Measurements from ENCODE around the gene PDK1.

PDK1 gene

DNA sequence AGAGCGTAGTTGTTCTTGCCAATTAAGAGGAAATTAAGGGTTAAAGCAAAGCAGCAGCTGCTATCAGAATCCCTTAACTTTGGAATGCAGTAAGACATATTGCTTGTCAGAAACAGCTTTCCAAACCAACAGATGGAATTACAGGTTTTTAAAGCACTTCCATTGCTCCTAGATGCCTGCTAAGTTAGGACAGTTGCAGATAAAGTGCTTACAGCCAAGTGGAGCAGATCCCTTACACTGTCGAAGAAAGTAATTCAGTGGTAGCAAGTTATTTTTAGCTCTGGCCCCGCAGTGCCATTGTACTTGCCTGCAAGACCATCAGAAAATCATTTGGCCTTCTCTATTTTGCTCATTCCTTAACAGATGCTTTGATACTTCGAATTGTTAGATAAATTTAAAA is 5.4 kb downstream of the PDK1 start:
- DNase-seq = no peak
- intact Hi-C loops (cut with DNase I; ENCODE audit: low total_unique reads) = no loop called here
- no peaks in the 10 kb centered on the region for H3K9me3 ChIP-seq
- peaks cover 9 to 15% (median 14%) of the 10 kb centered on the region in 3 donors for H3K36me3 ChIP-seq
- H3K27me3 ChIP-seq = no peaks in the 10 kb centered on the region
- no peak overlapping the region for H3K4me3 ChIP-seq
- TF ChIP-seq, protein P1, sequence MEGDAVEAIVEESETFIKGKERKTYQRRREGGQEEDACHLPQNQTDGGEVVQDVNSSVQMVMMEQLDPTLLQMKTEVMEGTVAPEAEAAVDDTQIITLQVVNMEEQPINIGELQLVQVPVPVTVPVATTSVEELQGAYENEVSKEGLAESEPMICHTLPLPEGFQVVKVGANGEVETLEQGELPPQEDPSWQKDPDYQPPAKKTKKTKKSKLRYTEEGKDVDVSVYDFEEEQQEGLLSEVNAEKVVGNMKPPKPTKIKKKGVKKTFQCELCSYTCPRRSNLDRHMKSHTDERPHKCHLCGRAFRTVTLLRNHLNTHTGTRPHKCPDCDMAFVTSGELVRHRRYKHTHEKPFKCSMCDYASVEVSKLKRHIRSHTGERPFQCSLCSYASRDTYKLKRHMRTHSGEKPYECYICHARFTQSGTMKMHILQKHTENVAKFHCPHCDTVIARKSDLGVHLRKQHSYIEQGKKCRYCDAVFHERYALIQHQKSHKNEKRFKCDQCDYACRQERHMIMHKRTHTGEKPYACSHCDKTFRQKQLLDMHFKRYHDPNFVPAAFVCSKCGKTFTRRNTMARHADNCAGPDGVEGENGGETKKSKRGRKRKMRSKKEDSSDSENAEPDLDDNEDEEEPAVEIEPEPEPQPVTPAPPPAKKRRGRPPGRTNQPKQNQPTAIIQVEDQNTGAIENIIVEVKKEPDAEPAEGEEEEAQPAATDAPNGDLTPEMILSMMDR (IDR thresholded peaks at IDR 0.05) = no peak
- H3K27ac ChIP-seq = no peak overlapping the region
- peaks cover 0 to 16% (median 6%) of the 10 kb centered on the region in 4 donors for H3K4me1 ChIP-seq

DNA sequence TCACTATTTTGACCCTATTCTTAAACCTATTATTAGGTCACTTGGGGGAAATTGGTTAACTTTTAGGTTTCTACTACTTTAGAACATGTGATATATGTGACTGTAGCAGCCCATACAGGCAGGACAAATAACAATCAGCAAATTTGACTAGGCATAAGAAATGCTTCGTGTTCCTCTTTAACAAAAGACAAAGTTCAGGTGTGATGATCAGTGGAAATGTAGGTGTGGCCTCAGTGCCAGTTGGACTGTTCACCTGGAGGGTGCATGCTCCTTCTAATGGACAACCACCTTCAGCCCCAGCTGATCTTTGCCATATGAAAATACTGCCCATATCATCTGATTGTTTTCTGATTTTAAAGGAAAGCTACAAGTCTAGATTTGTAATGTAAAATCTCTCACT is 6.4 kb downstream of the PDK1 start:
- TF ChIP-seq, protein P1 (IDR thresholded peaks at IDR 0.05) = no peak
- Histone ChIP-seq H3K36me3 (peaks cover 9 to 17% (median 16%) of the 10 kb centered on the region in 3 donors), H3K4me3 (no peak overlapping the region)

DNA sequence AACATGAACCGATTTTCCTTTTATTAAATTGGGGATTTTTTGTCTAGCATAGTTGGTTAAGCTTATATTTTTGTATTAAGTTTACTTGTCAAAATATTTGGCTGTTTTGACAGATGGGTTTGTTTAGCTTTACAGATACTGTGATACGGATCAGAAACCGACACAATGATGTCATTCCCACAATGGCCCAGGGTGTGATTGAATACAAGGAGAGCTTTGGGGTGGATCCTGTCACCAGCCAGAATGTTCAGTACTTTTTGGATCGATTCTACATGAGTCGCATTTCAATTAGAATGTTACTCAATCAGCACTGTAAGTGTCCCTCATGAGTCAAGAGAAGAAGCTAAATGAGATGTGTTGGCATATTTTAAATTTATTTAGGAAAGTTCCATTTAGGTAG is 8.5 kb downstream of the PDK1 start:
- Histone ChIP-seq H3K36me3 (peaks cover 9 to 25% (median 17%) of the 10 kb centered on the region in 3 donors), H3K9me3 (no peaks in the 10 kb centered on the region), H3K4me3 (no peak overlapping the region), H3K27ac (no peak overlapping the region), H3K27me3 (no peaks in the 10 kb centered on the region), H3K4me1 (no peaks in the 10 kb centered on the region)
- no peak for DNase-seq
- intact Hi-C loops (cut with DNase I; ENCODE audit: low total_unique reads) = no loop called here
- TF ChIP-seq, protein P1 (IDR thresholded peaks at IDR 0.05) = no peak

More for the DNA sequence above, 6.4 kb downstream of the PDK1 start:
- DNase-seq = no peak
- intact Hi-C loops (cut with DNase I; ENCODE audit: low total_unique reads) = no loop called here
- Histone ChIP-seq H3K9me3 (no peaks in the 10 kb centered on the region), H3K4me1 (peaks cover 0 to 8% (median 4%) of the 10 kb centered on the region in 4 donors), H3K27me3 (no peaks in the 10 kb centered on the region), H3K27ac (no peak overlapping the region)

DNA sequence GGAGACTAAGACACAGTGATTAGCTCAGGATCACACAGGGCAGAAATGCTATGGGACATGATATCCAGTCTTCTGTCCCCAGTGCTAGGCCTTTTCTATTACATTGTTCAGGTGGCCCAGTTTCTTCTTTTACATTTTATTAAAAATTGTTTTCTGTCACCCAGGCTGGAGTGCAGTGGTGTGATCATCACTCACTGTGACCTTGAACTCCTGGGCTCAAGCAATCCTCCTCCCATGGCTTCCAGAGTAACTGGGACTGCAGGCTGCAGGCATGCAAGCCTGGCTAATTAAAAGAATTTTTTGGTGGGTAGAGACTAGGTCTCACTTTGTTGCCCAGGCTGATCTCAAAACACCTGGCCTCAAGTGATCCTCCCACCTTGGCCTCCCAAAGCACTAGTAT is 15.4 kb downstream of the PDK1 start:
- H3K27me3 ChIP-seq = no peaks in the 10 kb centered on the region
- no peak overlapping the region for H3K4me3 ChIP-seq
- peaks cover 0 to 23% (median 12%) of the 10 kb centered on the region in 3 donors for H3K9me3 ChIP-seq
- no peak for DNase-seq
- H3K27ac ChIP-seq = no peak overlapping the region
- TF ChIP-seq, protein P1 (IDR thresholded peaks at IDR 0.05) = no peak
- intact Hi-C loops (cut with DNase I; ENCODE audit: low total_unique reads) = no loop called here
- peaks cover 32 to 42% (median 41%) of the 10 kb centered on the region in 3 donors for H3K36me3 ChIP-seq
- H3K4me1 ChIP-seq = no peaks in the 10 kb centered on the region

DNA sequence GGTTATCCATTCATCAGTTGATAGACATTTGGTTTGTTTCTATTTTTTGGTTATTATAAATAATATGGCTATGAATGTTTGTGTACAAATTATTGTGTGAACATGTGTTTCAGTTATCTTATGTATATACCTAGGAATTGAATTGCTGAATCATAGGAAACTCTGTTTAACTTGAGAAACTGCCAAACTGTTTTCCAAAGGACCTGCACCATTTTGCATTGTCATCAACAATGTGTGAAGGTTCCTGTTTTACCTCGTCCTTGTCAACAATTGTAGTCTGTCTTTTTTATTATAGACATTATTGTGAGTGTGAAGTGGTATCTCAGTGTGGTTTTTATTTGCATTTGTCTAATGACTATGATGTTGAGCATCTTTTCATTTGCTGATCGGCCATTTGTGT is 17.1 kb downstream of the PDK1 start:
- DNase-seq = no peak
- Histone ChIP-seq H3K9me3 (peaks cover 0 to 29% (median 16%) of the 10 kb centered on the region in 3 donors), H3K27ac (no peak overlapping the region), H3K4me3 (no peak overlapping the region), H3K4me1 (no peaks in the 10 kb centered on the region), H3K27me3 (no peaks in the 10 kb centered on the region), H3K36me3 (peaks cover 46 to 50% (median 47%) of the 10 kb centered on the region in 3 donors)
- TF ChIP-seq, protein P1 (IDR thresholded peaks at IDR 0.05) = no peak
- intact Hi-C loops (cut with DNase I; ENCODE audit: low total_unique reads) = no loop called here

DNA sequence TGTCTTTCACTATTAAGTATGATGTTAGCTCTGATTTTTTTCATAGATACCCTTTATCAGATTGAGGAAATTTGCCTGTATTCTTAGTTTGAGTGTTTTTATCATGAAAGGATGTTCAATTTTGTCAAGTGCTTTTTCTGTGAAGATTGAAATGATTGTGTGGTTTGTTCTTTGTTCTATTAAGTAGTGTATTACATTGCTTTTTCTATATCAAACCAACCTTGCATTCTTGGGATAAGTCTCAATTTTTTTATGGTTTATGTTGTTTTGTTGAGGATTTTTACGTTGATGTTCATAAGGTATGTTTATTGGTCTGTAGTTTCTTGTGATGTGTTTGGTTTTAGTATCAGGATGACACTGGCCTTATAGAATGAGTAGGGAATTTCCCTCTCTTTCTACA is 19.1 kb downstream of the PDK1 start:
- no peak overlapping the region for H3K27ac ChIP-seq
- no peak overlapping the region for H3K4me3 ChIP-seq
- H3K4me1 ChIP-seq = no peaks in the 10 kb centered on the region
- DNase-seq = no peak
- H3K27me3 ChIP-seq = no peaks in the 10 kb centered on the region
- intact Hi-C loops (cut with DNase I; ENCODE audit: low total_unique reads) = no loop called here
- peaks cover 0 to 34% (median 16%) of the 10 kb centered on the region in 3 donors for H3K9me3 ChIP-seq
- TF ChIP-seq, protein P1 (IDR thresholded peaks at IDR 0.05) = no peak
- peaks cover 40 to 61% (median 58%) of the 10 kb centered on the region in 3 donors for H3K36me3 ChIP-seq
